C4-2B (cell line): ENCODE measurements around the gene MKRN1.

Source experiments
- CTCF ChIP-seq: fragments of 450-650 bp; conservative IDR thresholded peaks from 2 replicates; pipeline ENCODE4 v1.5.1; 2017; ENCODE audit warnings: mild to moderate bottlenecking
- ZFX ChIP-seq: fragments of 450-650 bp; IDR thresholded peaks from 2 replicates; pipeline ENCODE4 v1.6.1; 2017

GRCh38 chr7:140433396-140433795, 45.9 kb downstream of the MKRN1 start:
- TF ChIP-seq CTCF (no peak), ZFX (no peak)
